ENCODE data around the gene RAD51B. TPM values are rescaled to one million over a fixed set of nuclear protein-coding genes. Genes with fewer than 3 reads are reported as not detected.

The RAD51B gene
- polyA plus RNA-seq, 3 donors = 3.6 to 11.6 (median 9.4) TPM

DNA sequence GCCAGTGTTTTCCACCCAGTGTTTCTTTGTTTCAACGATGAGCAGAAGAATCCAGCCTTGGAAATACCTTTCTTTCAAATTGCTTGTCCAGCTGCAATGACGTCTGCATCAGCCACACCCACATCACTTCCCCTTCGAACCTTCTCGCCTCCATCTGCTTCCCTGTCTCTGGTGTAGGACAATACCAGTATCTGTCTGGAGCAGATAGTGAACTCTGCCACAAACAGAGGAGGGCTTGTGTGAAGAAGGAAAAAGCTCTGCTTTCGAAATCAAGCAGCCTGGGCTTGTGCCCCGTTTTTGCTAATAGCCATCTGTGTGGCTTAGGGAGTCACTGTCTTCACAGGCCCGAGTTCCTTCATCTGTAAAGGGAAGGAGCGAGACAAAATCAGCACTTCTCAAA lies 557.9 kb downstream of the RAD51B start:
- no peaks in the 10 kb centered on the region for H3K79me2 ChIP-seq (ENCODE audit: insufficient read depth, low read length)
- peaks cover 2 to 10% of the 10 kb centered on the region in 2 donors for H3K36me3 Mint-ChIP-seq
- DNase-seq = peak; percentile 75 to 86 (median 79)
- peak overlapping the region; percentile 12 to 53 for H3K4me3 Mint-ChIP-seq
- peak overlapping the region; percentile 26 for H3K4me2 ChIP-seq (replicated peaks; ENCODE audit: extremely low read depth, low read length, poor library complexity, severe bottlenecking)
- intact Hi-C loops (cut with micrococcal nuclease) = no loop called here
- no peaks in the 10 kb centered on the region for H4K20me1 ChIP-seq (ENCODE audit: insufficient read depth, low read length)
- peaks cover 49% of the 10 kb centered on the region for H3K4me1 Mint-ChIP-seq
- no peaks in the 10 kb centered on the region for H3K36me3 ChIP-seq (replicated peaks in 1 of 2; ENCODE audit: control insufficient read depth in 1 of 2, insufficient read depth in 2 of 2, low read length in 2 of 2)
- H3K27me3 ChIP-seq (ENCODE audit: control insufficient read depth in 2 of 2, insufficient read depth in 2 of 2, low read length in 2 of 2) = no peaks in the 10 kb centered on the region
- H3K9me3 Mint-ChIP-seq = no peaks in the 10 kb centered on the region
- peak overlapping the region; percentile 36 for H2AFZ ChIP-seq (ENCODE audit: insufficient read depth, low read depth, low read length, poor library complexity, severe bottlenecking)
- no peak overlapping the region for H3K9ac ChIP-seq (ENCODE audit: insufficient read depth, low read length, poor library complexity, severe bottlenecking)
- H3K27ac ChIP-seq (ENCODE audit: low read depth in 1 of 2, low read length in 2 of 2) = peak overlapping the region; percentile 68 to 81
- WGBS (ENCODE audit: insufficient coverage) = 3% methylated on average over 4 of the region's 8 CpGs
- peaks cover 0 to 2% (median 0%) of the 10 kb centered on the region in 3 donors for H3K27me3 Mint-ChIP-seq (ENCODE audit: low read depth in 3 of 3)
- peak overlapping the region; percentile 92 to 98 (median 94) for H3K27ac Mint-ChIP-seq
- TF ChIP-seq CTCF (IDR thresholded peaks at IDR 0.05) = no peak
- H3K4me1 ChIP-seq (ENCODE audit: control insufficient read depth in 1 of 2, insufficient read depth in 2 of 2, low read length in 2 of 2) = peaks cover 47 to 51% of the 10 kb centered on the region in 2 donors
- H3K9me3 ChIP-seq (replicated peaks in 1 of 2; ENCODE audit: control insufficient read depth in 1 of 2, insufficient read depth in 1 of 2, low read length in 2 of 2) = no peaks in the 10 kb centered on the region
- peak overlapping the region in 1 of 3 experiments; percentile 19 for H3K4me3 ChIP-seq (replicated peaks in 1 of 3; ENCODE audit: low read depth in 2 of 3, low read length in 3 of 3)

DNA sequence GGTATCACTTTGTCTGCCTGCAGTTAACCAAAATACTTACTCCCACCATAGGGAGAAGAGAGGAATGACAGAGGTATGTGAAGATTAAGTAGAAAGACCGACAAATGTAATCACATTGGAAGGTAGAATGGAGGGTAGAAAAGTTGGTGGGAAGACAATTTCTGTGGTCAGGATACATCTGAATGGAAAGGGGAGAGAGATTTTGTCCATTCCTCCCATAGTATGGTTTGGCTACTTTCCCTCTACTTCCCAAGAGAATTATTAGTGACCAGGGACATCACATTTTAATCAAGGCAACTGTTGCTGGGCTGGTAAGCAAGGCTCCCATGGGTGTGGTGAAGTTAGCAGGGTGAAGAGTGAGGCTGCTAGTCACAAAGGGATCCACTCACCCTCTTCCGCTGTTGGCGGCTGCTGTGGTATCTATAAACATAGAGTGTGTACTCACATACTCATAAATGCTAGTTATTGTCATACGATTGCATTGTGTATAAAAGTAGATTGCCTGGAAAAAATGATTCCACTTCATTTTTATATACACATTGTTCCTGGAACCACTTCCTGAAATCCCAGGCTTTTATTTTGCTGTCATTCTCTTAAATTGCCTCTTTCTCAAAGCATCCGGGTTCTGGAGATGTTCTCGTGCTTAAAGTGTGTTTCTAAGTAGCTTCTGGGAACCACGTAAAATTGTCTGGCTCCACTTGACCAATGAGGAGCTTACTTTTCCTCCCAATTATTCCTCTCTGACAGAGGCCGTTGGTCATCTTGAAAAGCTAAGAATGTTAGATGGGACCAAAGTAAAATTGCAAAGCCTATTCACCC lies 560.1 kb downstream of the RAD51B start:
- Histone ChIP-seq H2AFZ (ENCODE audit: insufficient read depth, low read depth, low read length, poor library complexity, severe bottlenecking) (no peak overlapping the region), H3K4me3 (replicated peaks in 1 of 3; ENCODE audit: low read depth in 2 of 3, low read length in 3 of 3) (no peak overlapping the region), H3K27ac (ENCODE audit: low read depth in 1 of 2, low read length in 2 of 2) (no peak overlapping the region), H4K20me1 (ENCODE audit: insufficient read depth, low read length) (no peaks in the 10 kb centered on the region), H3K36me3 (replicated peaks in 1 of 2; ENCODE audit: control insufficient read depth in 1 of 2, insufficient read depth in 2 of 2, low read length in 2 of 2) (no peaks in the 10 kb centered on the region), H3K27me3 (ENCODE audit: control insufficient read depth in 2 of 2, insufficient read depth in 2 of 2, low read length in 2 of 2) (no peaks in the 10 kb centered on the region), H3K4me1 (ENCODE audit: control insufficient read depth in 1 of 2, insufficient read depth in 2 of 2, low read length in 2 of 2) (peaks cover 53 to 57% of the 10 kb centered on the region in 2 donors), H3K79me2 (ENCODE audit: insufficient read depth, low read length) (no peaks in the 10 kb centered on the region), H3K9me3 (replicated peaks in 1 of 2; ENCODE audit: control insufficient read depth in 1 of 2, insufficient read depth in 1 of 2, low read length in 2 of 2) (no peaks in the 10 kb centered on the region), H3K4me2 (replicated peaks; ENCODE audit: extremely low read depth, low read length, poor library complexity, severe bottlenecking) (no peak overlapping the region), H3K9ac (ENCODE audit: insufficient read depth, low read length, poor library complexity, severe bottlenecking) (no peak overlapping the region)
- Mint-ChIP-seq H3K27ac (peak overlapping the region in 1 of 7 donors; percentile 57), H3K4me1 (peaks cover 53% of the 10 kb centered on the region), H3K27me3 (ENCODE audit: low read depth in 3 of 3) (peaks cover 0 to 2% (median 0%) of the 10 kb centered on the region in 3 donors), H3K4me3 (no peak overlapping the region), H3K36me3 (peaks cover 2 to 10% of the 10 kb centered on the region in 2 donors), H3K9me3 (no peaks in the 10 kb centered on the region)
- TF ChIP-seq CTCF (IDR thresholded peaks at IDR 0.05) = no peak
- intact Hi-C loops (cut with micrococcal nuclease) = no loop called here
- DNase-seq = no peak
- WGBS (ENCODE audit: insufficient coverage) = no CpG with 5 or more reads among the region's 8 CpGs
